ENCODE measurements around the gene CCER1. TPM values are rescaled to one million over a fixed set of nuclear protein-coding genes. Genes with fewer than 3 reads are reported as not detected.

Gene CCER1
- total RNA-seq, 2 donors from 2014 or later = not detected

DNA sequence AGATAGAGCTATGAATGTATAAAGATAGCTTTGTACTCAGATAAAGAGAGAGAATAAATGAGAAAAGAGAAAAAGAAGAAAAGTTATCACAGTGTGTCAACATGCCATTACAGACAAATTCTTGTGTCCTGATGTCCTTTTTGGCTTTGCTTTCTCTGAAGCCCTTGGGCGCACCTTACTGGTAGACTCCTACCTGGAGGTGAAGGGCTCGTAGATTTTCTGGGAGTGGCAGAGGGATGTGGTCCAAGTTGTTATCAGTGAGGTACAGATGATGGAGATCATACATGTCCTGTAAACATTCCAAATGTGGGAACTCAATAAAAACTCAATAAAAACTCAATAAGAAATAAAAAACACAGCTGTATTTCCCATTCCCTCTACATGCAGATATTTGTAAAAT lies 14.9 kb upstream of the CCER1 start:
- TF ChIP-seq, protein P1, sequence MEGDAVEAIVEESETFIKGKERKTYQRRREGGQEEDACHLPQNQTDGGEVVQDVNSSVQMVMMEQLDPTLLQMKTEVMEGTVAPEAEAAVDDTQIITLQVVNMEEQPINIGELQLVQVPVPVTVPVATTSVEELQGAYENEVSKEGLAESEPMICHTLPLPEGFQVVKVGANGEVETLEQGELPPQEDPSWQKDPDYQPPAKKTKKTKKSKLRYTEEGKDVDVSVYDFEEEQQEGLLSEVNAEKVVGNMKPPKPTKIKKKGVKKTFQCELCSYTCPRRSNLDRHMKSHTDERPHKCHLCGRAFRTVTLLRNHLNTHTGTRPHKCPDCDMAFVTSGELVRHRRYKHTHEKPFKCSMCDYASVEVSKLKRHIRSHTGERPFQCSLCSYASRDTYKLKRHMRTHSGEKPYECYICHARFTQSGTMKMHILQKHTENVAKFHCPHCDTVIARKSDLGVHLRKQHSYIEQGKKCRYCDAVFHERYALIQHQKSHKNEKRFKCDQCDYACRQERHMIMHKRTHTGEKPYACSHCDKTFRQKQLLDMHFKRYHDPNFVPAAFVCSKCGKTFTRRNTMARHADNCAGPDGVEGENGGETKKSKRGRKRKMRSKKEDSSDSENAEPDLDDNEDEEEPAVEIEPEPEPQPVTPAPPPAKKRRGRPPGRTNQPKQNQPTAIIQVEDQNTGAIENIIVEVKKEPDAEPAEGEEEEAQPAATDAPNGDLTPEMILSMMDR (conservative IDR thresholded peaks at IDR 0.05) = no peak
- H3K9ac ChIP-seq (ENCODE audit: extremely low read depth, low read length, poor library complexity, severe bottlenecking) = no peak overlapping the region
- Mint-ChIP-seq H3K36me3 (ENCODE audit: low read depth) (no peaks in the 10 kb centered on the region), H3K4me1 (peaks cover 7% of the 10 kb centered on the region), H3K27me3 (ENCODE audit: insufficient read depth) (no peaks in the 10 kb centered on the region), H3K9me3 (no peaks in the 10 kb centered on the region), H3K4me3 (no peak overlapping the region), H3K27ac (no peak overlapping the region)
- H3K4me1 ChIP-seq (ENCODE audit: control insufficient read depth, insufficient read depth, low read length) = no peaks in the 10 kb centered on the region
- no peak overlapping the region for H3K4me3 ChIP-seq (ENCODE audit: low read length)
- H3K36me3 ChIP-seq (ENCODE audit: control insufficient read depth, insufficient read depth, low read length) = no peaks in the 10 kb centered on the region
- no peak for DNase-seq
- no peaks in the 10 kb centered on the region for H3K9me3 ChIP-seq (ENCODE audit: control insufficient read depth, low read length)
- H3K27me3 ChIP-seq (ENCODE audit: control insufficient read depth, insufficient read depth, low read length, poor library complexity, severe bottlenecking) = no peaks in the 10 kb centered on the region
- no peak overlapping the region for H3K27ac ChIP-seq (ENCODE audit: low read depth, low read length)
- WGBS, 2 experiments (ENCODE audit: insufficient coverage in 1 of 2, insufficient read length in 1 of 2) = 98% methylated on average over 2 of the region's 2 CpGs; no CpG with 5 or more reads in 1 of the 2 experiments

DNA sequence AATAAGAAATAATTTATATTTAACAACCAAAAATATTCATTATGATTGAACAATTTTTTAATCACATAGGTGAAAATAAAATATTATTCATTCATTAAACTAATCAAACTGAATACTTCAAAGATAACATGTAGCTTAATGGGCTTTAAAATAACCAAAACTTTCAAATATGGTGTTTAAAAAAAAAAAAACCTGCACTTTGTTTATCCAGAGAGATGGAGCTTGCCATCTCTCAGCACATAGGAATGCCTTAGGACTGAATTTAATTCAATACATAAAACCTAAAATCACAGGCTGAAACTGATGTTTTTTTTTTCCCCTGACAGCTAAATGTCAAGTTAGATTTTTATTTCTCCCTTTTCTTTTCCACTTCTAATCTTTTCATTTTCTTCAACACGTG lies 14.4 kb upstream of the CCER1 start:
- no peak overlapping the region for H3K27ac Mint-ChIP-seq
- no peak overlapping the region for H3K4me3 Mint-ChIP-seq
- TF ChIP-seq, protein P1 (conservative IDR thresholded peaks at IDR 0.05) = no peak
- peaks cover 4% of the 10 kb centered on the region for H3K4me1 Mint-ChIP-seq
- H3K36me3 Mint-ChIP-seq (ENCODE audit: low read depth) = no peaks in the 10 kb centered on the region
- no peaks in the 10 kb centered on the region for H3K27me3 ChIP-seq (ENCODE audit: control insufficient read depth, insufficient read depth, low read length, poor library complexity, severe bottlenecking)
- no peak overlapping the region for H3K27ac ChIP-seq (ENCODE audit: low read depth, low read length)
- no peaks in the 10 kb centered on the region for H3K9me3 Mint-ChIP-seq
- no peak overlapping the region for H3K9ac ChIP-seq (ENCODE audit: extremely low read depth, low read length, poor library complexity, severe bottlenecking)
- H3K4me1 ChIP-seq (ENCODE audit: control insufficient read depth, insufficient read depth, low read length) = no peaks in the 10 kb centered on the region
- no peak overlapping the region for H3K4me3 ChIP-seq (ENCODE audit: low read length)
- no peaks in the 10 kb centered on the region for H3K9me3 ChIP-seq (ENCODE audit: control insufficient read depth, low read length)
- WGBS, 2 experiments (ENCODE audit: insufficient coverage in 1 of 2, insufficient read length in 1 of 2) = no CpG with 5 or more reads among the region's 1 CpG
- no peak for DNase-seq
- H3K36me3 ChIP-seq (ENCODE audit: control insufficient read depth, insufficient read depth, low read length) = no peaks in the 10 kb centered on the region
- H3K27me3 Mint-ChIP-seq (ENCODE audit: insufficient read depth) = no peaks in the 10 kb centered on the region

DNA sequence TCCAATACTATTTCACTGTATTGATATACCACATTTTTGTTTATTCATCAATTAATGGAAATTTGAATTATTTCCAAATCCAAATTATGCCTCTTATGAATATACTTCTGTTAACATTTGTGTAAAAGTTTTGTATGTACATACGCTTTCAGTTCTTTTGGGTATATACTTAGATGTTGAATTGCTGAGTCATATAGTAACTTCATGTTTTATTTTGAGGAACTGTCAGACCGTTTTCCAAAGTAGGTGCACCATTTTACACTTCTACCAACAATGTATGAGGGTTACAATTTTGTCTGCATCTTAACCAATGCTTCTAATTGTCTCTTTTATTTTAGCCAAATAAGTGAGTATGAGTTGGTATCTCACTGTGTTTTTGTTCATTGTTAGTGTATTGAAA lies 10.2 kb upstream of the CCER1 start:
- no peak overlapping the region for H3K27ac Mint-ChIP-seq
- Histone ChIP-seq H3K36me3 (ENCODE audit: control insufficient read depth, insufficient read depth, low read length) (no peaks in the 10 kb centered on the region), H3K9ac (ENCODE audit: extremely low read depth, low read length, poor library complexity, severe bottlenecking) (no peak overlapping the region), H3K27ac (ENCODE audit: low read depth, low read length) (no peak overlapping the region), H3K4me1 (ENCODE audit: control insufficient read depth, insufficient read depth, low read length) (no peaks in the 10 kb centered on the region), H3K4me3 (ENCODE audit: low read length) (no peak overlapping the region), H3K27me3 (ENCODE audit: control insufficient read depth, insufficient read depth, low read length, poor library complexity, severe bottlenecking) (no peaks in the 10 kb centered on the region), H3K9me3 (ENCODE audit: control insufficient read depth, low read length) (no peaks in the 10 kb centered on the region)
- H3K4me1 Mint-ChIP-seq = no peaks in the 10 kb centered on the region
- no peaks in the 10 kb centered on the region for H3K9me3 Mint-ChIP-seq
- TF ChIP-seq, protein P1 (conservative IDR thresholded peaks at IDR 0.05) = no peak
- no peaks in the 10 kb centered on the region for H3K36me3 Mint-ChIP-seq (ENCODE audit: low read depth)
- WGBS, 2 experiments (ENCODE audit: insufficient coverage in 1 of 2, insufficient read length in 1 of 2) = 100% methylated on average over 2 of the region's 2 CpGs; no CpG with 5 or more reads in 1 of the 2 experiments
- no peak overlapping the region for H3K4me3 Mint-ChIP-seq
- no peaks in the 10 kb centered on the region for H3K27me3 Mint-ChIP-seq (ENCODE audit: insufficient read depth)
- no peak for DNase-seq

All from endodermal cell (in vitro differentiated cells).